H9 (cell line): Measurements from ENCODE around the gene CWC27. TPM values are rescaled to one million over a fixed set of nuclear protein-coding genes. Genes with fewer than 3 reads are reported as not detected.

Source experiments
- DNase-seq: peaks from one replicate; pipeline ENCODE4 v3.0.0-alpha.2; 2017
- H2AFZ ChIP-seq: one replicate; pipeline ENCODE4 v1.6.1; 2013; ENCODE audit warnings: mild to moderate bottlenecking, low read length, control low read depth, moderate library complexity
- H2AK5ac ChIP-seq: 2 replicates; pipeline ENCODE4 v1.6.1; 2013; ENCODE audit warnings: low read length, control low read depth, mixed read lengths; ENCODE audit not compliant: insufficient read length
- H2BK120ac ChIP-seq: one replicate; pipeline ENCODE4 v1.6.1; 2013; ENCODE audit warnings: low read depth, mild to moderate bottlenecking, low read length, control low read depth, inconsistent platforms; ENCODE audit not compliant: poor library complexity, severe bottlenecking
- H2BK12ac ChIP-seq: 2 replicates; pipeline ENCODE4 v1.6.1; 2013; ENCODE audit warnings: low read length, control low read depth, mixed read lengths, low read depth; ENCODE audit not compliant: insufficient read length
- H2BK15ac ChIP-seq: 2 replicates; pipeline ENCODE4 v1.6.1; 2013; ENCODE audit warnings: low read depth, low read length, control low read depth
- H2BK20ac ChIP-seq: one replicate; pipeline ENCODE4 v1.6.1; 2013; ENCODE audit warnings: low read depth, mild to moderate bottlenecking, low read length, control low read depth, inconsistent platforms; ENCODE audit not compliant: poor library complexity, severe bottlenecking
- H2BK5ac ChIP-seq: 2 replicates; pipeline ENCODE4 v1.6.1; 2013; ENCODE audit warnings: low read length, control low read depth, mixed read lengths; ENCODE audit not compliant: insufficient read length
- H3K14ac ChIP-seq: 2 replicates; pipeline ENCODE4 v1.6.1; 2013; ENCODE audit warnings: low read length, control low read depth; ENCODE audit not compliant: insufficient read depth
- H3K18ac ChIP-seq: 2 replicates; pipeline ENCODE4 v1.6.1; 2013; ENCODE audit warnings: low read depth, mild to moderate bottlenecking, mixed read lengths, low read length, control low read depth; ENCODE audit not compliant: insufficient read length
- H3K23ac ChIP-seq: 2 replicates; pipeline ENCODE4 v1.6.1; 2013; ENCODE audit warnings: low read length, control low read depth, mixed read lengths, low read depth; ENCODE audit not compliant: insufficient read length
- H3K23me2 ChIP-seq: 2 replicates; pipeline ENCODE4 v1.6.1; 2013; ENCODE audit warnings: low read depth, mild to moderate bottlenecking, mixed read lengths, low read length, control low read depth; ENCODE audit not compliant: insufficient read length, poor library complexity, severe bottlenecking
- H3K27ac ChIP-seq: 2 replicates; pipeline ENCODE4 v1.5.1; 2013; ENCODE audit warnings: low read length, control low read depth, mixed read lengths, low read depth; ENCODE audit not compliant: insufficient read length
- H3K27me3 ChIP-seq: 2 replicates; pipeline ENCODE4 v1.6.1; 2013; ENCODE audit warnings: low read length, control low read depth, inconsistent platforms; ENCODE audit not compliant: insufficient read depth
- H3K4ac ChIP-seq: 2 replicates; pipeline ENCODE4 v1.6.1; 2013; ENCODE audit warnings: low read depth, mild to moderate bottlenecking, control low read depth, inconsistent platforms, low read length, moderate library complexity
- H3K4me1 ChIP-seq: 2 replicates; pipeline ENCODE4 v1.6.1; 2013; ENCODE audit warnings: low read length, control low read depth, inconsistent platforms; ENCODE audit not compliant: insufficient read depth
- H3K4me2 ChIP-seq: 2 replicates; pipeline ENCODE4 v1.6.1; 2013; ENCODE audit warnings: low read length, control low read depth, mixed read lengths; ENCODE audit not compliant: insufficient read length, insufficient read depth
- H3K56ac ChIP-seq: 2 replicates; pipeline ENCODE4 v1.6.1; 2013; ENCODE audit warnings: low read depth, mild to moderate bottlenecking, mixed read lengths, low read length, control low read depth; ENCODE audit not compliant: insufficient read length
- H3K79me1 ChIP-seq: 2 replicates; pipeline ENCODE4 v1.6.1; 2013; ENCODE audit warnings: low read depth, mild to moderate bottlenecking, moderate library complexity, low read length, control low read depth, inconsistent platforms; ENCODE audit not compliant: insufficient read depth, poor library complexity, severe bottlenecking
- H3K79me2 ChIP-seq: 2 replicates; pipeline ENCODE4 v1.6.1; 2013; ENCODE audit warnings: low read length, control low read depth, inconsistent platforms; ENCODE audit not compliant: insufficient read depth
- H3K9ac ChIP-seq: 2 replicates; pipeline ENCODE4 v1.6.1; 2013; ENCODE audit warnings: low read length, control low read depth, mixed read lengths; ENCODE audit not compliant: insufficient read length; ENCODE audit errors: extremely low read depth
- H3K9me3 ChIP-seq: one replicate; pipeline ENCODE4 v1.6.1; 2013; ENCODE audit warnings: low read depth, low read length, inconsistent platforms; ENCODE audit not compliant: control insufficient read depth
- H3T11ph ChIP-seq: one replicate; pipeline ENCODE4 v1.6.1; 2013; ENCODE audit warnings: mild to moderate bottlenecking, low read length, control low read depth, inconsistent platforms
- H4K20me1 ChIP-seq: one replicate; pipeline ENCODE4 v1.6.1; 2013; ENCODE audit not compliant: control insufficient read depth, insufficient read length, insufficient read depth
- H4K5ac ChIP-seq: 2 replicates; pipeline ENCODE4 v1.6.1; 2013; ENCODE audit warnings: low read depth, mild to moderate bottlenecking, mixed read lengths, low read length, control low read depth; ENCODE audit not compliant: insufficient read length
- H4K8ac ChIP-seq: replicated peaks from 2 replicates; pipeline ENCODE4 v1.6.1; 2013; ENCODE audit warnings: low read length, control low read depth, mixed read lengths, low read depth; ENCODE audit not compliant: insufficient read length
- H4K91ac ChIP-seq: 2 replicates; pipeline ENCODE4 v1.6.1; 2013; ENCODE audit warnings: low read depth, mild to moderate bottlenecking, moderate library complexity, mixed read lengths, low read length, control low read depth; ENCODE audit not compliant: insufficient read length
- H3K27ac Mint-ChIP-seq, 3 experiments: 2 replicates in 2 of 3; 3 replicates in 1 of 3; pipeline ENCODE4 v1.8.0; 2020 to 2021; ENCODE audit warnings: mixed read lengths in 3 of 3, mild to moderate bottlenecking in 1 of 3, moderate library complexity in 1 of 3
- H3K27me3 Mint-ChIP-seq: 2 replicates; pipeline ENCODE4 v1.8.0; 2021; ENCODE audit warnings: low read depth, mild to moderate bottlenecking, moderate library complexity, mixed read lengths
- H3K36me3 Mint-ChIP-seq, 3 experiments: 2 replicates in 2 of 3; 3 replicates in 1 of 3; pipeline ENCODE4 v1.8.0; 2020 to 2021; ENCODE audit warnings: low read depth in 3 of 3, mixed read lengths in 3 of 3; ENCODE audit not compliant: insufficient read depth in 1 of 3
- H3K4me1 Mint-ChIP-seq, 2 experiments: 2 replicates each; pipeline ENCODE4 v1.8.0; 2020; ENCODE audit warnings: mixed read lengths in 2 of 2
- H3K4me3 Mint-ChIP-seq, 2 experiments: 2 replicates in 1 of 2; 3 replicates in 1 of 2; pipeline ENCODE4 v1.8.0; 2020 to 2021; ENCODE audit warnings: mild to moderate bottlenecking in 2 of 2, mixed read lengths in 2 of 2, moderate library complexity in 1 of 2
- H3K9me3 Mint-ChIP-seq, 2 experiments: 2 replicates in 1 of 2; 3 replicates in 1 of 2; pipeline ENCODE4 v1.8.0; 2020; ENCODE audit warnings: mild to moderate bottlenecking in 2 of 2, mixed read lengths in 2 of 2, moderate library complexity in 1 of 2
- WGBS: extraction: QIAGEN DNeasy Blood & Tissue Kit; methylation state at CpG from one replicate; pipeline ENCODE4 v1.1.7; 2013; ENCODE audit warnings: missing lambda C conversion rate, low lambda C conversion rate, mixed read lengths; ENCODE audit not compliant: insufficient read length; ENCODE audit errors: extremely low coverage; 5-methylcytosine and 5-hydroxymethylcytosine counted together
- total RNA-seq: library from RNA; stranded (reverse); gene quantifications from 2 replicates; pipeline ENCODE4 v1.2.1, GENCODE V29; 2021
- TF ChIP-seq, protein P1 (sequence below): fragments of 200-600 bp; sonication (generic); conservative IDR thresholded peaks from 3 replicates; pipeline ENCODE4 v1.8.0; 2021; ENCODE audit warnings: antibody characterized with exemption, mild to moderate bottlenecking

Gene CWC27
- total RNA-seq, 1 experiment from 2014 or later = 41.9 TPM

DNA sequence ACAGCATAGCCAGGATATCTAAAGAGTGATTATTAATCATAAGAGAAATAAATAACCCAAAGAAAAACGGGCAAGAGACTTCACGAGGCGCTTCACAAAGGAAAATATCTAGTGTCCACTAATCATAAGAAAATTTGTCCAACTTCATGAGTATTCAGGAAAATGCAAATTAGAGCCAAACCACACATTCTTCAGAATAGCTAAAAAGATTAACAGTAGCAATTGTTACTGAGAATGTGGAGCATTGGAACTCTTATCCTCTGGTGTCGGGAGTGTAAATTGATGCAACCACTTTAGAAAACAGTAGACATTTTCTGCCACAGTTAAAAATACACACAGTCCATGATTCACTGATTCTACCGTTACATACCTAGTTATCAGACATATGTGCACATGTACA lies 145.7 kb downstream of the CWC27 start:
- Histone ChIP-seq H4K8ac (no peak overlapping the region), H2BK20ac (no peak overlapping the region), H3K79me2 (no peaks in the 10 kb centered on the region), H2BK15ac (no peak overlapping the region), H3T11ph (no peak overlapping the region), H3K9me3 (peaks cover 15% of the 10 kb centered on the region), H3K14ac (no peak overlapping the region), H4K20me1 (no peaks in the 10 kb centered on the region), H3K23ac (no peak overlapping the region), H4K91ac (no peak overlapping the region), H2AK5ac (no peak overlapping the region), H2BK5ac (no peak overlapping the region), H3K4me2 (no peak overlapping the region), H3K27me3 (no peaks in the 10 kb centered on the region), H3K18ac (no peak overlapping the region), H2BK120ac (no peak overlapping the region), H3K79me1 (no peaks in the 10 kb centered on the region), H3K9ac (no peak overlapping the region), H3K56ac (no peak overlapping the region), H3K27ac (no peak overlapping the region), H3K4me1 (no peaks in the 10 kb centered on the region), H4K5ac (no peak overlapping the region), H2AFZ (no peak overlapping the region), H3K4ac (no peak overlapping the region), H2BK12ac (no peak overlapping the region), H3K23me2 (no peaks in the 10 kb centered on the region)
- no peak for DNase-seq
- H3K4me3 Mint-ChIP-seq = no peak overlapping the region
- H3K27ac Mint-ChIP-seq = no peak overlapping the region
- peaks cover 18 to 34% (median 19%) of the 10 kb centered on the region in 3 experiments for H3K36me3 Mint-ChIP-seq
- TF ChIP-seq, protein P1, sequence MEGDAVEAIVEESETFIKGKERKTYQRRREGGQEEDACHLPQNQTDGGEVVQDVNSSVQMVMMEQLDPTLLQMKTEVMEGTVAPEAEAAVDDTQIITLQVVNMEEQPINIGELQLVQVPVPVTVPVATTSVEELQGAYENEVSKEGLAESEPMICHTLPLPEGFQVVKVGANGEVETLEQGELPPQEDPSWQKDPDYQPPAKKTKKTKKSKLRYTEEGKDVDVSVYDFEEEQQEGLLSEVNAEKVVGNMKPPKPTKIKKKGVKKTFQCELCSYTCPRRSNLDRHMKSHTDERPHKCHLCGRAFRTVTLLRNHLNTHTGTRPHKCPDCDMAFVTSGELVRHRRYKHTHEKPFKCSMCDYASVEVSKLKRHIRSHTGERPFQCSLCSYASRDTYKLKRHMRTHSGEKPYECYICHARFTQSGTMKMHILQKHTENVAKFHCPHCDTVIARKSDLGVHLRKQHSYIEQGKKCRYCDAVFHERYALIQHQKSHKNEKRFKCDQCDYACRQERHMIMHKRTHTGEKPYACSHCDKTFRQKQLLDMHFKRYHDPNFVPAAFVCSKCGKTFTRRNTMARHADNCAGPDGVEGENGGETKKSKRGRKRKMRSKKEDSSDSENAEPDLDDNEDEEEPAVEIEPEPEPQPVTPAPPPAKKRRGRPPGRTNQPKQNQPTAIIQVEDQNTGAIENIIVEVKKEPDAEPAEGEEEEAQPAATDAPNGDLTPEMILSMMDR = no peak
- H3K4me1 Mint-ChIP-seq = no peaks in the 10 kb centered on the region
- H3K9me3 Mint-ChIP-seq = peaks cover 18% of the 10 kb centered on the region in 2 experiments
- H3K27me3 Mint-ChIP-seq = no peaks in the 10 kb centered on the region
- no CpG with 5 or more reads among the region's 5 CpGs for WGBS
